ENCODE data around the gene METTL15.

The METTL15 gene

DNA sequence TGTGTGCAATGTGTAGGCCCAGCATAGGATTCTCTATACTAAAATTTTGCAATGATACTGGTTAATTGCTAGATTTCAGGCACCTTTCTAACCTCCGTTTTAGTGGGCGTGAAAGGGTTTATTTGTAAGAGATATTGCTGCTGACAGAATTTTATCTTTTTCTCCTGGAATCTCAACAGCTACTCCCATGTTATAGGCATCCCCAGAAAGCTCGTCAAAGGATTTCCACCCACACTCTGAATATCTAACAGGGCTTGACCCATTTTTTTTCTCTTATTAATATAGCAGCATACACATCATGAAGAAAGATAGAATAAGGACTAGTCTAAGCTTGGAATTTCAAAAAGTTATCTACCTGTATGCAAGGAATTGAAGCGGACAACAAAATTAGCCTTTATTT, 124.5 kb downstream of the METTL15 start:
- TF ChIP-seq CSDC2 (CRISPR knock-in tag; IDR thresholded peaks at IDR 0.05): no peak
- TF ChIP-seq, protein P1, sequence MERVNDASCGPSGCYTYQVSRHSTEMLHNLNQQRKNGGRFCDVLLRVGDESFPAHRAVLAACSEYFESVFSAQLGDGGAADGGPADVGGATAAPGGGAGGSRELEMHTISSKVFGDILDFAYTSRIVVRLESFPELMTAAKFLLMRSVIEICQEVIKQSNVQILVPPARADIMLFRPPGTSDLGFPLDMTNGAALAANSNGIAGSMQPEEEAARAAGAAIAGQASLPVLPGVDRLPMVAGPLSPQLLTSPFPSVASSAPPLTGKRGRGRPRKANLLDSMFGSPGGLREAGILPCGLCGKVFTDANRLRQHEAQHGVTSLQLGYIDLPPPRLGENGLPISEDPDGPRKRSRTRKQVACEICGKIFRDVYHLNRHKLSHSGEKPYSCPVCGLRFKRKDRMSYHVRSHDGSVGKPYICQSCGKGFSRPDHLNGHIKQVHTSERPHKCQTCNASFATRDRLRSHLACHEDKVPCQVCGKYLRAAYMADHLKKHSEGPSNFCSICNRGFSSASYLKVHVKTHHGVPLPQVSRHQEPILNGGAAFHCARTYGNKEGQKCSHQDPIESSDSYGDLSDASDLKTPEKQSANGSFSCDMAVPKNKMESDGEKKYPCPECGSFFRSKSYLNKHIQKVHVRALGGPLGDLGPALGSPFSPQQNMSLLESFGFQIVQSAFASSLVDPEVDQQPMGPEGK (CRISPR knock-in tag; IDR thresholded peaks at IDR 0.05; ENCODE audit: borderline replicate concordance): no peak
- TF ChIP-seq OSR1 (CRISPR knock-in tag; IDR thresholded peaks at IDR 0.05): no peak
- TF ChIP-seq, protein P2, sequence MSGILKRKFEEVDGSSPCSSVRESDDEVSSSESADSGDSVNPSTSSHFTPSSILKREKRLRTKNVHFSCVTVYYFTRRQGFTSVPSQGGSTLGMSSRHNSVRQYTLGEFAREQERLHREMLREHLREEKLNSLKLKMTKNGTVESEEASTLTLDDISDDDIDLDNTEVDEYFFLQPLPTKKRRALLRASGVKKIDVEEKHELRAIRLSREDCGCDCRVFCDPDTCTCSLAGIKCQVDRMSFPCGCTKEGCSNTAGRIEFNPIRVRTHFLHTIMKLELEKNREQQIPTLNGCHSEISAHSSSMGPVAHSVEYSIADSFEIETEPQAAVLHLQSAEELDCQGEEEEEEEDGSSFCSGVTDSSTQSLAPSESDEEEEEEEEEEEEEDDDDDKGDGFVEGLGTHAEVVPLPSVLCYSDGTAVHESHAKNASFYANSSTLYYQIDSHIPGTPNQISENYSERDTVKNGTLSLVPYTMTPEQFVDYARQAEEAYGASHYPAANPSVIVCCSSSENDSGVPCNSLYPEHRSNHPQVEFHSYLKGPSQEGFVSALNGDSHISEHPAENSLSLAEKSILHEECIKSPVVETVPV (CRISPR knock-in tag; IDR thresholded peaks at IDR 0.05): no peak
- TF ChIP-seq, protein P3, sequence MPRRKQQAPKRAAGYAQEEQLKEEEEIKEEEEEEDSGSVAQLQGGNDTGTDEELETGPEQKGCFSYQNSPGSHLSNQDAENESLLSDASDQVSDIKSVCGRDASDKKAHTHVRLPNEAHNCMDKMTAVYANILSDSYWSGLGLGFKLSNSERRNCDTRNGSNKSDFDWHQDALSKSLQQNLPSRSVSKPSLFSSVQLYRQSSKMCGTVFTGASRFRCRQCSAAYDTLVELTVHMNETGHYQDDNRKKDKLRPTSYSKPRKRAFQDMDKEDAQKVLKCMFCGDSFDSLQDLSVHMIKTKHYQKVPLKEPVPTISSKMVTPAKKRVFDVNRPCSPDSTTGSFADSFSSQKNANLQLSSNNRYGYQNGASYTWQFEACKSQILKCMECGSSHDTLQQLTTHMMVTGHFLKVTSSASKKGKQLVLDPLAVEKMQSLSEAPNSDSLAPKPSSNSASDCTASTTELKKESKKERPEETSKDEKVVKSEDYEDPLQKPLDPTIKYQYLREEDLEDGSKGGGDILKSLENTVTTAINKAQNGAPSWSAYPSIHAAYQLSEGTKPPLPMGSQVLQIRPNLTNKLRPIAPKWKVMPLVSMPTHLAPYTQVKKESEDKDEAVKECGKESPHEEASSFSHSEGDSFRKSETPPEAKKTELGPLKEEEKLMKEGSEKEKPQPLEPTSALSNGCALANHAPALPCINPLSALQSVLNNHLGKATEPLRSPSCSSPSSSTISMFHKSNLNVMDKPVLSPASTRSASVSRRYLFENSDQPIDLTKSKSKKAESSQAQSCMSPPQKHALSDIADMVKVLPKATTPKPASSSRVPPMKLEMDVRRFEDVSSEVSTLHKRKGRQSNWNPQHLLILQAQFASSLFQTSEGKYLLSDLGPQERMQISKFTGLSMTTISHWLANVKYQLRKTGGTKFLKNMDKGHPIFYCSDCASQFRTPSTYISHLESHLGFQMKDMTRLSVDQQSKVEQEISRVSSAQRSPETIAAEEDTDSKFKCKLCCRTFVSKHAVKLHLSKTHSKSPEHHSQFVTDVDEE (CRISPR knock-in tag; IDR thresholded peaks at IDR 0.05): no peak
- TF ChIP-seq ESRRG (CRISPR knock-in tag; IDR thresholded peaks at IDR 0.05): no peak
- TF ChIP-seq, protein P4, sequence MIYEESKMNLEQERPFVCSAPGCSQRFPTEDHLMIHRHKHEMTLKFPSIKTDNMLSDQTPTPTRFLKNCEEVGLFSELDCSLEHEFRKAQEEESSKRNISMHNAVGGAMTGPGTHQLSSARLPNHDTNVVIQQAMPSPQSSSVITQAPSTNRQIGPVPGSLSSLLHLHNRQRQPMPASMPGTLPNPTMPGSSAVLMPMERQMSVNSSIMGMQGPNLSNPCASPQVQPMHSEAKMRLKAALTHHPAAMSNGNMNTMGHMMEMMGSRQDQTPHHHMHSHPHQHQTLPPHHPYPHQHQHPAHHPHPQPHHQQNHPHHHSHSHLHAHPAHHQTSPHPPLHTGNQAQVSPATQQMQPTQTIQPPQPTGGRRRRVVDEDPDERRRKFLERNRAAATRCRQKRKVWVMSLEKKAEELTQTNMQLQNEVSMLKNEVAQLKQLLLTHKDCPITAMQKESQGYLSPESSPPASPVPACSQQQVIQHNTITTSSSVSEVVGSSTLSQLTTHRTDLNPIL (CRISPR knock-in tag; IDR thresholded peaks at IDR 0.05; ENCODE audit: low read depth): no peak
- no peak for TF ChIP-seq ZNF8 (CRISPR knock-in tag; IDR thresholded peaks at IDR 0.05)
- TF ChIP-seq ZFP30 (CRISPR knock-in tag; IDR thresholded peaks at IDR 0.05): no peak
- TF ChIP-seq TCF4 (CRISPR knock-in tag; IDR thresholded peaks at IDR 0.05; ENCODE audit: borderline replicate concordance): no peak
- no peak for TF ChIP-seq SNAI2 (CRISPR knock-in tag; IDR thresholded peaks at IDR 0.05)
- TF ChIP-seq BACH2 (CRISPR knock-in tag; IDR thresholded peaks at IDR 0.05; ENCODE audit: borderline replicate concordance): no peak
- no peak for ATAC-seq

DNA sequence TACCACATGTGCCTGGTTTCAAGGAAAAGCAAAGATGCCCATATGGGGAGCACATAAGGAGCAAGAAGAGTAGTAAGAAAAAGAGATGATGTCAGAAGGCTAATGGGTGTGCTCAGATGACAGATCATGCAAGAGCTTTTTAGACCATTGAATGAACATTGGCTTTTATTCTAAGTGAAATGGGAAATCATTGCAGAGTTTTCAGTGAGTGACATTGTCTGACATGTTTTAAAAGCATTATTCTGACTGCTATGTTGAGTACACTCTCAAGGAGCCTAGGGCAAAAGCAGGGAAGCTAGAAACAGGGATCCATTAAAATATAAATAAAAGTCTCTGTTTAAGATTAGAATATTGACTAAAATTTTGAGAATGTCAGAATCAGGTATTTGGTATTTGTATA, 133.6 kb downstream of the METTL15 start:
- no peak for TF ChIP-seq GLIS3 (CRISPR knock-in tag; IDR thresholded peaks at IDR 0.05)
- TF ChIP-seq, protein P2 (CRISPR knock-in tag; IDR thresholded peaks at IDR 0.05): no peak
- no peak for TF ChIP-seq PPARA (CRISPR knock-in tag; IDR thresholded peaks at IDR 0.05; ENCODE audit: borderline replicate concordance)
- TF ChIP-seq, protein P3 (CRISPR knock-in tag; IDR thresholded peaks at IDR 0.05): no peak
- no peak for ATAC-seq

DNA sequence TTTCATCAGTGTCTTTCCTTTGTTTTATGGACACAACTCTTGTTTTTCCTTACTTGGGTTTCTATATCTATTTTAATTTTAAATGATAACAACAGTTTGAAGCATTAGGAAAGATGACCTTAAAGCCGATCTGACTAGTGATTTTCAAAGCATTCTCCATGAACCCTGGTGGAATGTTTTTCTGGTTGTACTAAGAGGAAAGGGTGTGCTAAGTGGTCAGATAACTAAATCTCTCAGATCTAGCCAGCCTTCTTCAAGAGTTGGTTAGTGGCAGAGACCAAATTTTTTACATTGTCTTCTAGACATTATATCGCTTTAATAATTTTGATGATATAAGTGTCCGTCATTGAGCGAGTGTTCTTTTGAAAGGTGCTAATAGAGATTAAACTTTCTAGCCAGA, 134.4 kb downstream of the METTL15 start:
- ATAC-seq: no peak
- TF ChIP-seq PPARA (CRISPR knock-in tag; IDR thresholded peaks at IDR 0.05; ENCODE audit: borderline replicate concordance): no peak
- no peak for TF ChIP-seq ZNF565 (CRISPR knock-in tag; conservative IDR thresholded peaks at IDR 0.05; ENCODE audit: low read depth)
- no peak for TF ChIP-seq SNAI2 (CRISPR knock-in tag; IDR thresholded peaks at IDR 0.05)
- TF ChIP-seq, protein P3 (CRISPR knock-in tag; IDR thresholded peaks at IDR 0.05): no peak
- TF ChIP-seq ZFP3 (CRISPR knock-in tag; IDR thresholded peaks at IDR 0.05): no peak
- TF ChIP-seq, protein P2 (CRISPR knock-in tag; IDR thresholded peaks at IDR 0.05): no peak
- no peak for TF ChIP-seq TOX (CRISPR knock-in tag; IDR thresholded peaks at IDR 0.05; ENCODE audit: borderline replicate concordance)
- TF ChIP-seq ARNTL (CRISPR knock-in tag; IDR thresholded peaks at IDR 0.05; ENCODE audit: borderline replicate concordance, low read depth): no peak
- no peak for TF ChIP-seq ZNF70 (CRISPR knock-in tag; IDR thresholded peaks at IDR 0.05)
- TF ChIP-seq, protein P4 (CRISPR knock-in tag; IDR thresholded peaks at IDR 0.05; ENCODE audit: low read depth): no peak
- no peak for TF ChIP-seq ESRRG (CRISPR knock-in tag; IDR thresholded peaks at IDR 0.05)

All from SK-N-SH treated with all-trans-retinoic acid at 6 μM for 48 hours (cell line).